ENCODE measurements around the gene FMN1. TPM values are rescaled to one million over a fixed set of nuclear protein-coding genes. Genes with fewer than 3 reads are reported as not detected.

Gene FMN1
- total RNA-seq, 1 experiment from 2014 or later = 2.4 TPM

GRCh38 chr15:33091983-33092693, 102.4 kb downstream of the FMN1 start:
- no peaks in the 10 kb centered on the region for H4K20me1 ChIP-seq (ENCODE audit: low read length)
- H3K4me1 ChIP-seq (ENCODE audit: insufficient read depth, low read length) = peaks cover 22% of the 10 kb centered on the region
- no peaks in the 10 kb centered on the region for H3K9me2 ChIP-seq (replicated peaks; ENCODE audit: low read length)
- no peak overlapping the region for H3K4me3 ChIP-seq (ENCODE audit: low read length)
- ATAC-seq = no peak
- H3K27ac ChIP-seq (ENCODE audit: low read length) = no peak overlapping the region
- POLR2A ChIA-PET (ENCODE audit: unreplicated experiment) = no interaction called here
- CTCF ChIA-PET = no interaction called here
- H3K9me3 ChIP-seq (ENCODE audit: low read length) = no peaks in the 10 kb centered on the region
- no peaks in the 10 kb centered on the region for H3K79me2 ChIP-seq (ENCODE audit: low read length)
- intact Hi-C loops (cut with micrococcal nuclease) = no loop called here
- BruUV-seq (replicated peaks) = no TSS peak
- DNase-seq = no peak
- H3K9ac ChIP-seq (ENCODE audit: low read length) = no peak overlapping the region
- H3K4me2 ChIP-seq (ENCODE audit: low read length) = no peak overlapping the region
- no peaks in the 10 kb centered on the region for H3K36me3 ChIP-seq (ENCODE audit: low read depth, low read length)
- no peak overlapping the region for H2AFZ ChIP-seq (ENCODE audit: low read length)
- TF ChIP-seq EZH2 (IDR thresholded peaks at IDR 0.05; ENCODE audit: low read length, unreplicated experiment) = no peak
- TF ChIP-seq EZH2phosphoT487 (IDR thresholded peaks at IDR 0.05; ENCODE audit: borderline replicate concordance, low read length) = no peak
- TF ChIP-seq CTCF (conservative IDR thresholded peaks at IDR 0.05; ENCODE audit: low read depth, low read length) = no peak
- no peaks in the 10 kb centered on the region for H3K27me3 ChIP-seq (ENCODE audit: low read length)
- H3F3A ChIP-seq (ENCODE audit: low read length, unreplicated experiment) = no peaks in the 10 kb centered on the region

GRCh38 chr15:33089878-33090757, 104.4 kb downstream of the FMN1 start:
- Histone ChIP-seq H3K4me3 (ENCODE audit: low read length) (no peak overlapping the region), H3K9ac (ENCODE audit: low read length) (no peak overlapping the region), H3K27me3 (ENCODE audit: low read length) (no peaks in the 10 kb centered on the region), H3K9me2 (replicated peaks; ENCODE audit: low read length) (no peaks in the 10 kb centered on the region), H3K4me2 (ENCODE audit: low read length) (no peak overlapping the region), H2AFZ (ENCODE audit: low read length) (no peak overlapping the region), H3K36me3 (ENCODE audit: low read depth, low read length) (no peaks in the 10 kb centered on the region), H3K9me3 (ENCODE audit: low read length) (no peaks in the 10 kb centered on the region), H3F3A (ENCODE audit: low read length, unreplicated experiment) (no peaks in the 10 kb centered on the region), H3K4me1 (ENCODE audit: insufficient read depth, low read length) (peaks cover 24% of the 10 kb centered on the region), H4K20me1 (ENCODE audit: low read length) (no peaks in the 10 kb centered on the region), H3K27ac (ENCODE audit: low read length) (no peak overlapping the region), H3K79me2 (ENCODE audit: low read length) (no peaks in the 10 kb centered on the region)
- POLR2A ChIA-PET (ENCODE audit: unreplicated experiment) = interaction anchor here (0.7 kb wide), 1 partner anchor 8 kb away, joined by 3 read pairs; no protein-coding TSS in a partner anchor
- DNase-seq (peak; percentile 74), ATAC-seq (no peak)
- no TSS peak for BruUV-seq (replicated peaks)
- intact Hi-C loops (cut with micrococcal nuclease) = loop anchor here (5.0 kb wide), 1 partner anchor 612 kb away; no protein-coding TSS in a partner anchor
- TF ChIP-seq EZH2phosphoT487 (IDR thresholded peaks at IDR 0.05; ENCODE audit: borderline replicate concordance, low read length) (no peak), CTCF (conservative IDR thresholded peaks at IDR 0.05; ENCODE audit: low read depth, low read length) (no peak), EZH2 (IDR thresholded peaks at IDR 0.05; ENCODE audit: low read length, unreplicated experiment) (no peak)
- CTCF ChIA-PET = interaction anchor here (0.5 to 1.2 kb wide), 2 partner anchors 41 to 42 kb away, joined by 4 to 5 read pairs; no protein-coding TSS in a partner anchor

Measured in PC-3 (cell line).